UCSD-AML1 (cell line): ENCODE measurements around the gene SH2D3C.

Experiments used
- DNase-seq: peaks from one replicate; lab custom pipeline; 2025; ENCODE audit not compliant: unreplicated experiment; lab: John Stamatoyannopoulos, UW

Gene SH2D3C

DNA sequence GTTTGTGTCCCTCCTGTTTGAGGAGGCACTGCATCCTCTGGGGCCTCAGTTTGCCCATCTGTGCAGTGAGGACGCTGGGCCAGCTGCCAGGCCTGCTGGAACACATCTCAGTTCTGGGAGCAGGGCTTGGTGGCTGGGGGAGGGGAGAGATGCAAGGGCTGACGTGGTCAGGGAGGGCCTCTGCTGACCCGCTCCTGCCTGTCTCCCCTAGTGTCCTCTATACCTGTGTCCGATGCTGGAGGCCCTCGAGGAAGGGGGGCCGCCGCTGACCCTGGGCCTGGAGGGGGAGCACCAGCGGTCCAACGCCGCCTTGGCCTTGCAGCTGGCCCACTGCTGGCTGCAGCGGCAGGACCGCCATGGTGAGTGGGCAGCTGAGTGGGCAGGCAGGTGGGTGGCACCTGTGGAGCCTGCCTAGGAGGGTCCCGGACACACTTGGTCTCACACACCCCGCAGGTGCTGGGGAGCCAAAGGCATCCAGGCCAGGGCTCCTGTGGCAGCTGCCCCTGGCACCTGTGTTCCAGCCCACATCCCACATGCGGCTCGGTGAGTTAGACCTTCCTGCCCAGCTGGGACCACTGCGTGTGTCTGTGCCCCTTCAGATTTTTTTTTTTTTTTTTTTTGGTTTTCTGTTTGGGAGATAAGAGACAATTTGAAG is 30.0 kb upstream of the SH2D3C start:
- no peak for DNase-seq

DNA sequence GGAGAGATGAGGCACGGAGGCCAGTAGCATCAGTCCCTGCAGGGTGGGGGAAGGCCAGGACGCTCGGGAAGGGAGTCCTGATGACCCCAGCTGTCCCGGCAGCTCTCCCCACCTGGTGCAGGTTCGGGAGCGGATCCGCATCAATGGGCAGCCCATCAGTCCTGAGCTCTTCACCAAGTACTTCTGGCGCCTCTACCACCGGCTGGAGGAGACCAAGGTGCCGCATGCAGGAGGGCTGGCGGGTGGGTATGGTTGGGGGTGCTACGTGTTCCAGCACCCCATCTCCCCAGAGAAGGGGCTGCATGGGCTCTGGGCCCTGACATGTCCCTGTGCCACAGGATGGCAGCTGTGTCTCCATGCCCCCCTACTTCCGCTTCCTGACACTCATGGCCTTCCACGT is 28.4 kb upstream of the SH2D3C start:
- no peak for DNase-seq

DNA sequence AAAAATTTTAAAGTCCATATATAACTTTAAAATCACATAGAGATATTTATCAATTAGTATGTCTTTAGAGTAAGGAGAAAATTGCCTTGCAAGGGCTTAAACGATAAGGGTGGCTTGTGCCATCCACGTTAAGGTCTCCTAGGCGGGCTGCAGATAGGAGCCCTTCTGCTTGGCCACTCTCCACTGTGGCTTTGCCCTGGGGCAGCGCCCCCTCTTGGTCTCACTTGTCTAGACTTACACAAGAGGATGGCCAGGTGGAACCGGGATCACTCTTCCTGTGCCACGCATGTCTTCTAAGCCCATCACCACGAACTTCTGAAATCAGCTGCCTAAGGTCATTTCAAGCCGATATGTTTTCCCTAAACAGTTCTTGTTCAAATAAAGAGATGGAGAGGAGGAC is 27.2 kb upstream of the SH2D3C start:
- DNase-seq, result peak; percentile 61

DNA sequence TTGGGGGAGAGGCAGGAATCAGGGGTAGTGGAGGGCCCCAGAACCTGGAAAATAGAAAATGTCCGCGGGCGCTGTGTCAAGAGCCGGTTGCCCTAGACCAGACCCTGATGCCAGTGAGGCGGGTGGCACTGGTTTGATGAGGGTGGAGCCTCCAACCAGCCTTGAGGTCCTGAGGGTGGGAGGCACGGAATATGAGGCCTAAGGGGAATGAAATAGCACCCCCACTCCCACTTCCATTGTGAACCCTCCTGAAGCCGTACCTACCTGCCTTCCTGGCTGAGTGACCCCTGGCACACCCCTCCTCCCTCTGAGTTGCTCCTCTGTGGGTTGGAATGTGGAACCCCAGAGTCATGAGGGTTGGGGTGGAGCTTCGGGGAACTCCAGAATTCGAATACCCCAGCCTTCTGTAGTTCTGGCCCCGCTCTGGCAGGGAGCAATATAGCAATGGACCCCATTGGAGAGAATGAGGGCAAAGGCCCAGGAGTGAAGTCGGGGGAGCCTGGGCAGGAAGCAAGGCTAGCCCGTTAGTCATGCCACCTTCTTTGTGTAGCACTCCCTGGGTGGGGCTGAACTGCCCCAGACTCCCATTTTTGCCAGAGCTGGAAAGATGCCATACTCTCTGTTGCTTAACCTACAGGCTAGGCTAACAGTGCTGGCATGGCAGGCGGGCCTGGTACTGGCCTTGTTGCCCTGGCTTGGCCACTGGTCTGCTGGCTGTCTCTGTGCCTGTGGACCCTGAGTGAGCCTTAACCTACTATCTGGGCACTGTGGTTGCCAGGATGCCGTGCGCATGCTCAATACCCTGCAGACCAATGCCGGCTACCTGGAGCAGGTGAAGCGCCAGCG is 25.3 kb upstream of the SH2D3C start:
- DNase-seq, result no peak

DNA sequence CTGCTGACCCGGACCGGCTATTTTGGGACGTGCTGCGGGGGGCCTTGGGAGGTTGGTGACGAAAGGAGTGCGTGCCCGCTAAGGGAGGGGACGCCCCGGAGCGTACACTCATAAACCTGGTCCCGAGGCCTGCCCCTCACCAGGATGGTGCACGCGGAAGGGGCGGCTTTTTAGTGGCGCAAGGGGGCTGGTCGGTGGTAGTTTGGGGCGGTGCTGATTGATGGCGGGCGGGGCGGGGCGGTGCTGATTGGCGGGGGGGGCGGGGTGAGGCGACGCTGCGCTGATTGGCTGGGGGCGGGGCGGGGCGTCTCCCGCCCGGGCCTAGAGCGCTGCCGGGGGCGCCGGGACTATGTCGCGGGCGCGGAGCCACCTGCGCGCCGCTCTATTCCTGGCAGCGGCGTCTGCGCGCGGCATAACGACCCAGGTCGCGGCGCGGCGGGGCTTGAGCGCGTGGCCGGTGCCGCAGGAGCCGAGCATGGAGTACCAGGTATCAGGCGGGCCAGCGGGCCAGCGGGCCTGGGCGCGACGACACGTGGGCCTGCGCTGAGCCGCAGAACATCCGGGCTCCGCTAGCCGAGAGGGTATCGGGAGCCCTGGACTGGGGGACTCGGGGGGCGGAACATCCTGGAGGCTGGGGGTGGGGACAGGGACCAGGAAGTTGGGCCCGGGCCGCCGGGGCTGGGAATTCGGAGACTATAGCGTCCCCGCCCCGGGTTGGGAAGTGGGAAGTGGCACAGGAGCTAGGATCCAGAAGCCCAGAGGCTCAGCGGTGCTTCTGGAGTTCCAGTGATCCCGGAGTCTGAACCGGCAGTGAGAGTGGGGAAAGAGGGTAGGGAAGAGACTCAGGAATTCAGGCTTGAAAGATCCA is 24.3 kb upstream of the SH2D3C start, which contains the start of gene FPGS:
FPGS (plus strand) TSS at position 307 of the 868 bp plus-strand sequence; CDS start at position 350, 43 bp downstream.
- DNase-seq, result peak; percentile 91

DNA sequence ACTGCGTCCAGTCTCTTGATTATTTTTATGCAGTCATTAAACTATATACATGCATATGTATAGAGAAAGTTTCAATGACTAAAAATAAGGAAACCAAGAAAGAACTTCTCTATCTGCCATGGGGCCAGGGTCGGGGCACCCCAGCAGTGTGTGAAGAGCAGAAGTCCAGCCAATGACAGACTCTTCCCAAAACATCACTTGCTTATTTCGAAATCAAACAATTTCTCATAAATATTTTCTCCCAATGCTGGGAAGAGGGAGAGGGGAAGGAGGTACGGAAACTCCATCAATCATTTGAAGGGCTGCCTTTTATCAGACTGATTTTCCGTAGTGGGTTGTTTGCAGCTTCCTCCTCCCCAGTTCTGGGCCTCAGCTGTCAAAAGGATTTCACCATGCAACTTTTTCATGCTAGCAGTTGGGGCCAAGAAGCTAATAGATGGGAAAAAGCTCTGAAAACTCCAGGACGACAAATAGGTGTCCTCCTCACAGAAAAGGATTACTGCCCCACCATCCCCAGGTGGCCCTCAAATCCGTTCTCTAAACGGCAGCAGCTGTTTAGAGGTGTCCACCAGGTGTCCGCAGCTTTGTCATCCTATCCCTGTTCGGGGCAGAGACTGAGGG is 23.6 kb upstream of the SH2D3C start:
- DNase-seq, result no peak

DNA sequence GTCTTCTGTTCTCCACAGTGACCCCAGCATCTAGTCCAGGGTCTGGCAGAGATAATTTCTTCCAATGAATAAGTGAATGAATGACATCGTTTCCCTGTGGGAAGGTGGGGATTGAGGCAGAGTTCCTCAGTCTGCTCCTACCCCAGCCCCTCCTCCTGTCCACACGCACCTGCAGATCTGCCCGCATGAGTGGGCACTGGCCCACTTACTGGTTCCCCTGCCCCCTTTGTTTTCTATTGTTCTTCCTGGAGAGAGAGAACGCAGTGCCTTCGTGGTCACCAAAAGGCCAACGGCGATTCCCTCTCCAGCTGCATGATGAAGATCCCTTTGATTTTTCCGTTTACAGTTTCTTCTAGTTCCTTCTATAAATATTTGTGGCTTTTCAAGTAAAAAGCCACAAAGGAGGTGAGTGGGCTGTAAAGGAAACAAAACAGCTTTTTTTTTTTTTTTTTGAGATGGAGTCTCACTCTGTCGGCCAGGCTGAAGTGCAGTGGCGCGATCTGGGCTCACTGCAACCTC is 18.4 kb upstream of the SH2D3C start:
- peak; percentile 59 for DNase-seq

DNA sequence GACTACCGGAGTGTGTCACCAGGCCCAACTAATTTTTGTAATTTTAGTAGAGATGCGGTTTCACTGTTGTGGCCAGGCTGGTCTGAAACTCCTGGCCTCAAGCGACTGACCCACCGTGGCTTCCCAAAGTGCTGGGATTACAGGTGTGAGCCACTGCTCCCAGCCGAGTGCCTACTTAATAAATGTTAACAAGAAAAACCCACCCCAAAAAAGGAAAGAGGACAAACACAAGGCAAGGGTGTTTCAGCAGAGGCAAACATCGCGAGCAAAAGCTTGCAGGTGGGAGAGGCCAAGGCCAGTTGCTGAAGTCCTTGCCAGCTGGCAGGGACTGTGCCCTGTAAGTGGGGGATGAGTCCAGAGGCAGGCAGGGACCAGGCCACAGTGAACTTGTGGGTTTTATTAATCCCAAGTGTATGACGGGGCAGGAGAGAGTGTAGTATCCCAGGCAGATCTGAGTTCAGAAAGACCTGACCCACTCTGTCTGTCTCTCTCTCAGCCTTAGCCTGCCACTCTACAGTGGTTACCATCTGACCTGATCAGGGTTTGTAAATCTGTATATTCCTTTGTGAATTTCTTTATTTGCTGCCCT is 17.9 kb upstream of the SH2D3C start:
- DNase-seq, result no peak

DNA sequence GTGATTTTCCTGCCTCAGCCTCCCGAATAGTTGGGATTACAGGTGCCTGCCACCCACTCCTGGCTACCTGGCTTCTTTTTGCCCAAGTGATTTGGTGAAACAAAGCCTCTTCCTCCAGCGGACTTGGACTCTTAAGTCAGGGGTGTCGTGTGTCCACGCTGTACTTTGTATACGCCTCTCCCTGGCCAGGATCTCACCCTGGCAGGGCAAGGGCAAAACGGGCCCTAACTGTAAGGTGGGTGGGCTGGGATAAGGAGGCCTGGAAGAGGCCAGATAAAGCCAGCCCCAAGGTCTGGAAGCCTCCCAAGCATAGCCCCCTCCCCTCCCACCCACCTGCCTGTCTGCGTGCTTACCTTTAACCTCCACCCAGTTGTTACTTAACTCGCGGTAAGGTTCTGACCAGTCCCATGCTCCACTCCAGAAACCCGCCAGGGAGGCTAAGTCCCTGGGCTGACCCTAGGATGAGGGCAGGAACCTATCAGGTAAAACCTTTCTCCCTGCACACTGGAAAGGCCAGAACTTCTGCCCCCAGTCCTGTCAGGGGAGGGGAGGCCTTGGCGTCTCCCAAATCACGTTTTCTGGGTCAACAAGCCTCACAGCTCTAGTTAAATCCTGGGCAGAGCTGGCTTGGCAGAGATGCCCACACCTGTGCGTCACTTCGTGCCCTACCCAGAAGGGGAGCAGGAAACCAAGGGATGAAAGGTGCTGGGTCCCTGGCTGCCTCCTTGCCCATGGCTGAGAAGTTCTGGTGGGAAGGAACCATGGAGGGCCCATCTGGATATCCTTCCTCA is 15.7 kb upstream of the SH2D3C start:
- no peak for DNase-seq

DNA sequence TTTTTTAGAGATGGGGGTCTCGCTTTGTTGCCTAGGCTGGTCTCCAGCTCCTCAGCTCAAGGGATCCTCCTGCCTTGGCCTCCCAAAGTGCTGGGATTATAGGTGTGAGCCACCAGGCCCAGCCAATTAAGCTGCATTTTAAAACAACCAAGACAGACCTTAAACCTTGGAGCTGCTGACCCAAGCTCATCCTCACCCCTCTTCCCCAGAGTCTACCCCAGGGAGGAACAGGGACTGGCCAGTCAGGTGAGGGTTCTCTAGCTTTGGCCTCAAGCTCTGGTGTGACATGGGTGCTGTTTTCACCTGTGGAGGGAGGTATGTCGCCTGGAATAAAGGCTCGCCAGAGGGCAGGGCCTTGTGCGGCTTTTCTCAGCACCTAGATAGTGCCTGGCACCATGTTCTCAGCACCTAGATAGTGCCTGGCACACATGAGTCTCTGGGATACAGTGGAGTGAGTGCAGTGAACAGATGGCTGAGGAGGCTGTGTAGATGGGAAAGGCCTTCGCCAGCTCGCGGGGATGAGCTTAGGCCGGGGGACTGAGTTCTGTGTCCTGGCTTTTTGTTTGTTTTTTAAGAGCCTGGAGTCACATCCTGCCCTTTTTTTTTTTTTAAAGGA is 14.7 kb upstream of the SH2D3C start:
- DNase-seq, result no peak

DNA sequence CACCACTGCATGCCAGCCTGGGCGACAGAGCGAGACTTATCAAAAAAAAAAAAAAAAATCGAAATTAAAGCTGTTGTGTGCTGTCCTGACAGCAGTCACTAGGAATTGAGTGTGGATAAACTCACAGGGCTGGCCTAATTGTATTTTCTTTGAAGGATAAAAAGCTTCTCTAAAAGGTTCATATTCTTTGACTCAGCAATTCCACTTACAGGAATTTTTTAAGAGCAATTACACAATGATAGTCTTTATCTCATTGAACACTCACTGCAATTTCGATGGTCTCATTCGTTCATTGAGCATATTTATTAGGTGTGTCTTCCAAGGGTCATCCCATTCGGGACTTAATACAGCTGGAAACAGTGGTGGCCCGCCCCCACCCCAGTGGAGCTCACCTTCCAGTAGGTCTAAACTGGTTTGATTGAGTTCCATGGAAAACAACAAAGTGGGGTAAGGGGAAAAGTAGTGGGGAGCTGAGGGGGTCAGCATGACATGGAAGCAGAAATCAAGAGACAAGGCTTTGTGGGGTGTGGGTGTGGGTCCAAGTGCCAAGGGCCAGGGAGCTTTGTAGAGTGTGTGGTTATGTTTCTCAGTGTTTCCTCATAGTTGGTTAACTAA is 14.1 kb upstream of the SH2D3C start:
- no peak for DNase-seq

DNA sequence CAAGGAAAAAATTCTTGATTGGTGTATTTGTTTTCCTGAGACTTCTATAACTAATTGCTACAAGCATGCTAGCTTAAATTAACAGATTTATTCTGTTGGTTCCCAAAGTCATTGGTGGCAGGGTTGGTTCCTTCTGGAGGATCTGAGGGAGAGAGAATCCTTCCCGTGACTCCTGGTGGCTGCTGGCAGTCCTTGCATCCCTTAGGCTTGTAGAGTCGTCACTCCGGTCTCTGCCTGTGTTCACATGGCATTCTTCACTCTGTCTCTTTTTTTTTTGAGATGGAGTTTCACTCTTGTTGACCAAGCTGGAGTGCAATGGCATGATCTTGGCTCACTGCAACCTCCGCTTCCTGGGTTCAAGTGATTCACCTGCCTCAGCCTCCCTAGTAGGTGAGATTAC is 12.6 kb upstream of the SH2D3C start:
- DNase-seq, result no peak

DNA sequence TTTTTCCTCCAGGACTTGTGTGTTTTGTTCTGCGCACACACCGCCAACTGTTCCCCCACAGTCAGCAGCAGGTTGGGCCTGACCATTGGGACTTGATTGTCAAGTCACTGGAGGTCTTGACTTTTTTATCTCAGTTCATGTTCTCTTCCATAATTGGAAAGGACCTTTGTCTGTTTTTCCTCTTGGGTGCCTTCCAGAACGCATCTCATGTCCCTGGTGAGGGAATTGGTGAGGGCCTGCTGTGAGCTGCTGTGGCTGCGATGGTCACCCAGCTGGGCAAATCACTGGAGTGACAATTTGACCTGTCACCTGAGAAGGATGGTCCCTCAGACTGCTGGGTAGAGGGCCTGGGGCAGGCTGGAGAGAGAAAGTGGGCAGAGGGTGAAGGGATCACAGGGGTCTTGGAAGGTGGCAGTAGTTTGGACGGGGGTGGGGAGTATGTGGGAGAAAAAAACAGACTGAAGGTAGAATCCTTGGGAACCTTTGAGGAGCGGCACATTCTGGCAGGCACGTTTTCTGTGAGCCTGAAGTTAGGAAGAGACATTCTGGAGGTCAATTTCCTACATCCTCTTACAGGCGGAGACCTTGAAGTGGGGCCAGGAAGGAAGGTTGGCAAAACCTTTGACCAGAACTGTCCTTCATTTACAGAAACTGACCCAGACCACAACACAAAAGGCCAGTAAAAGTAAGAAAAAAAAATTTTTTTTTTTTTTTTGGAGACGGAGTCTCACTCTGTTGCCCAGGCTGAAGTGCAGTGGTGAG is 11.8 kb upstream of the SH2D3C start:
- DNase-seq, result no peak

DNA sequence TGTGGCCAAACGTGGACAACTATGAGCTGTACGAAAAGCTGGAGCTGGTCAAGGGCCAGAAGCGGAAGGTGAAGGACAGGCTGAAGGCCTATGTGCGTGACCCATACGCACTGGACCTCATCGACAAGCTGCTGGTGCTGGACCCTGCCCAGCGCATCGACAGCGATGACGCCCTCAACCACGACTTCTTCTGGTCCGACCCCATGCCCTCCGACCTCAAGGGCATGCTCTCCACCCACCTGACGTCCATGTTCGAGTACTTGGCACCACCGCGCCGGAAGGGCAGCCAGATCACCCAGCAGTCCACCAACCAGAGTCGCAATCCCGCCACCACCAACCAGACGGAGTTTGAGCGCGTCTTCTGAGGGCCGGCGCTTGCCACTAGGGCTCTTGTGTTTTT is 10.7 kb upstream of the SH2D3C start:
- no peak for DNase-seq

DNA sequence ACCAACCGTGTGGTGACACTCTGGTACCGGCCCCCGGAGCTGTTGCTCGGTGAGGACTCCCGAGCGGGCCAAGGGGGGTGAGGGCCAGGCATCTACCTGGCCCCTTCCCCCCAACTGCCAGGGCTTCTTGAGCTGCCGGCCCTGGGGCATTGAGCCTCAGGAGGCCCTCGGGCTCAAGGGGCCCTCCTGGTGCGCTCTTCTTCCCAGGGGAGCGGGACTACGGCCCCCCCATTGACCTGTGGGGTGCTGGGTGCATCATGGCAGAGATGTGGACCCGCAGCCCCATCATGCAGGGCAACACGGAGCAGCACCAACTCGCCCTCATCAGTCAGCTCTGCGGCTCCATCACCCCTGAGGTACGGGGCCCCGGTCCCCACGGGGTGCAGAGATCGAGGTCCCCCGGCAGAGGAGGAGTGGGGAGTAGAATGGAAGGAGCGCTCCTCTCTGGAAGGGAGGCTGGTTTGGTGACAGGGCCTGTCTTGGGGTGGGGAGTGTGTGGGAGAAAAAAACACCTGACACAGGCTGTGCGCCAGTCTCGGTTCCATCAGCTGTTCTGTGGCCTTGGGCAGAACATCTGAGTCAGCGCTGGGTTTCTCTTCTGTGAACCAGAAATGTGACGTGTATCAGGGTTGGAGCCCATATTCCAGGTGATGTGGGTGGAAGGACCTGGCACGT is 10.0 kb upstream of the SH2D3C start:
- no peak for DNase-seq

DNA sequence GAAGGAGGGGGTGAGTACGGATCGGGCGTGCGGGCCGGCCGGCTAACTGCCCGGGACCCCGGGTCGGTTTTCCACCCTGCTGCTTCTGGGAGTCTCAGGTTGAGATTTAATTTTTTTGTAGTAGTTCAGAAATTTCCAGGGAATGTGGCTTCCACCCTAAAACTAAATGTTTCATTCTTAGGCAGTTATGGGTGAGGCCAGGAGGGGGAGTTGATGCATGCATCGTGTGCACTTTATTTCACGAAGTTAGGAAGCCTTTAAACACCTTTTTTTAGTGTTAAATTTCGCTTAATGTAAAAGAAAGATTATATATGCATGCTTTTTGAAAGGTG is 8.3 kb upstream of the SH2D3C start:
- no peak for DNase-seq

DNA sequence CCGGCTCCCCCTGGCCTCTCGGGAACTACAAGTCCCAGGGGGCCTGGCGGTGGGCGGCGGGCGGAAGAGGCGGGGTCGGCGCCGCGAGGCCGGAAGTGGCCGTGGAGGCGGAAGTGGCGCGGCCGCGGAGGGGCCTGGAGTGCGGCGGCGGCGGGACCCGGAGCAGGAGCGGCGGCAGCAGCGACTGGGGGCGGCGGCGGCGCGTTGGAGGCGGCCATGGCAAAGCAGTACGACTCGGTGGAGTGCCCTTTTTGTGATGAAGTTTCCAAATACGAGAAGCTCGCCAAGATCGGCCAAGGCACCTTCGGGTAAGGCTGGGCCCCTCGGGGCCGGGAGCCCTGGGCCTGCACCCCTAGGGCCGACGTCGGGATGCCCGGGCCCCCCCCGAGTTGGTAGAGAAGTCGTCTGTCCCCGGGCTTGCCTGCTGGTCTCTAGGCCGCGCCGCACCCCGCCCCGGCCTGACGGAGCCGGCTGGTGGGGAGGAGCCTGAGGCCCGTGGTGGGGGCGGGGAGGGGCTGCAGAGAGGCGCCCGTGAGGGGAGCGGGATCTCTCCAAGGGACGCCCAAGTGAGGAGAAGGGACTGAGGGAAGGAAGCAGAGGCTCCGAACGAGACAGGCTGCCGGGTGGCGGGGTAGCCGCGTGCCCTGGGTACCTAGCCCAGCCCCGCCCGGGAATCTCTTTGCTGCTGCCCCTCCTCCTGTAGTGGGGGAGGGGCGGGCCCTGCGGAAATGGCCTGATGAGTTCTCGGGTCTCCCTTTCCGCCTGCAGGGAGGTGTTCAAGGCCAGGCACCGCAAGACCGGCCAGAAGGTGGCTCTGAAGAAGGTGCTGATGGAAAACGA is 7.7 kb upstream of the SH2D3C start, which contains the start of gene CDK9:
CDK9 (plus strand) TSS at position 102 of the 840 bp plus-strand sequence; CDS start at position 217, 115 bp downstream.
- DNase-seq, result peak; percentile 91
